ENCODE measurements around the gene RS1. TPM values are rescaled to one million over a fixed set of nuclear protein-coding genes. Genes with fewer than 3 reads are reported as not detected.
A peak's percentile ranks its signal among the peaks of the same experiment; 100 is the strongest.

RS1 gene
- not detected in 2 replicates for total RNA-seq (2014; rRNA removed; shearing (Covaris generic))

GRCh38 chrX:18672008-18672407 is at the start of gene RS1:
TSS of gene RS1 (minus strand) at chrX:18672108. CDS start at chrX:18672068, 40 bp downstream.
- DNase-seq (ENCODE audit: low read depth), result no peak

GRCh38 chrX:18719852-18720251 is 47.9 kb upstream of the RS1 start:
- no peak for DNase-seq (ENCODE audit: low read depth)

GRCh38 chrX:18714910-18715309 is 43.0 kb upstream of the RS1 start:
- peak; percentile 69 for DNase-seq (ENCODE audit: low read depth)

GRCh38 chrX:18709833-18710232 is 37.9 kb upstream of the RS1 start:
- no peak for DNase-seq (ENCODE audit: low read depth)

- DNase-seq (ENCODE audit: low read depth), result no peak
These were observed 35.6 kb upstream of the RS1 start, which contains the start of gene PPEF1 for GRCh38 chrX:18707426-18708049. TSS of gene PPEF1 (plus strand) at chrX:18707645. CDS start at chrX:18707781, 136 bp downstream.

GRCh38 chrX:18702362-18703195 is 30.7 kb upstream of the RS1 start:
- DNase-seq (ENCODE audit: low read depth), result peak; percentile 36

GRCh38 chrX:18701621-18702361 is 29.9 kb upstream of the RS1 start:
- DNase-seq (ENCODE audit: low read depth), result peak; percentile 48

GRCh38 chrX:18698737-18699650 is 27.1 kb upstream of the RS1 start:
- no peak for DNase-seq (ENCODE audit: low read depth)

GRCh38 chrX:18696653-18697052 is 24.7 kb upstream of the RS1 start:
- DNase-seq (ENCODE audit: low read depth), result no peak

- no peak for DNase-seq (ENCODE audit: low read depth)
These were observed 20.6 kb upstream of the RS1 start for GRCh38 chrX:18692541-18692940.

- DNase-seq (ENCODE audit: low read depth), result no peak
These were observed 19.5 kb upstream of the RS1 start for GRCh38 chrX:18691431-18691830.

GRCh38 chrX:18687856-18688495 is 16.1 kb upstream of the RS1 start:
- DNase-seq (ENCODE audit: low read depth), result no peak

- DNase-seq (ENCODE audit: low read depth), result no peak
These were observed 11.1 kb upstream of the RS1 start for GRCh38 chrX:18682979-18683387.

- no peak for DNase-seq (ENCODE audit: low read depth)
These were observed 10.1 kb upstream of the RS1 start for GRCh38 chrX:18681996-18682395.

- peak; percentile 4 for DNase-seq (ENCODE audit: low read depth)
These were observed 5.4 kb upstream of the RS1 start for GRCh38 chrX:18677161-18677869.

GRCh38 chrX:18676470-18676869 is 4.6 kb upstream of the RS1 start:
- DNase-seq (ENCODE audit: low read depth), result no peak

GRCh38 chrX:18676050-18676449 is 4.1 kb upstream of the RS1 start:
- no peak for DNase-seq (ENCODE audit: low read depth)

GRCh38 chrX:18674788-18675735 is 3.2 kb upstream of the RS1 start:
- peak; percentile 62 for DNase-seq (ENCODE audit: low read depth)

- no peak for DNase-seq (ENCODE audit: low read depth)
These were observed 2.5 kb upstream of the RS1 start for GRCh38 chrX:18674417-18674787.
